K562 (cell line): ENCODE measurements around the gene USH1G. TPM values are rescaled to one million over a fixed set of nuclear protein-coding genes. Genes with fewer than 3 reads are reported as not detected.
A peak's percentile ranks its signal among the peaks of the same experiment; 100 is the strongest.

Experiments used
- ATF6 ChIP-seq: sonication (generic); formaldehyde crosslinking; IDR thresholded peaks from 2 replicates; pipeline ENCODE4 v1.4.0; 2020; ENCODE audit warnings: mild to moderate bottlenecking, missing genetic modification reagents
- E2F5 ChIP-seq: sonication (generic); formaldehyde crosslinking; IDR thresholded peaks from 2 replicates; pipeline ENCODE4 v1.8.0; 2022; ENCODE audit warnings: mild to moderate bottlenecking, missing genetic modification reagents
- POLR2A ChIP-seq: fragments of 450-650 bp; conservative IDR thresholded peaks from 2 replicates; pipeline ENCODE4 v1.6.1; 2016
- ZFP1 ChIP-seq: fragments of 450-650 bp; formaldehyde crosslinking; IDR thresholded peaks from 2 replicates; pipeline ENCODE4 v1.4.0; 2020; ENCODE audit warnings: mild to moderate bottlenecking, mixed read lengths
- ZNF764 ChIP-seq: fragments of 250-450 bp; sonication (Bioruptor Pico); IDR thresholded peaks from 2 replicates; pipeline ENCODE4 v1.4.0; 2020; ENCODE audit warnings: low read depth, mild to moderate bottlenecking, moderate library complexity
- polyA plus RNA-seq, 8 experiments: library from polyadenylated mRNA; depleted of rRNA in 4 of 8; stranded (reverse) in 5 of 8; unstranded in 3 of 8; fragments of >200 nt; fragmentation: Nextera tagmentation in 2 of 8; fragmentation: Illumina TruSeq in 1 of 8; extraction: Ambion mirVana in 2 of 8; extraction: Trizol in 1 of 8; gene quantifications; 2 replicates each; pipeline versions ENCODE4 v1.2.1 to v1.2.3, GENCODE V29; 2011 to 2014; ENCODE audit warnings: inconsistent platforms in 1 of 8, missing spikeins in 1 of 8
- total RNA-seq, 7 experiments: library from RNA; depleted of rRNA in 6 of 7; stranded (reverse); fragments of >200 nt in 6 of 7; fragmentation: Illumina TruSeq in 2 of 7; extraction: Trizol in 2 of 7; gene quantifications; 2 replicates each; pipeline versions ENCODE4 v1.2.1 to v1.2.3, GENCODE V29; 2011 to 2021; ENCODE audit warnings: low replicate concordance in 1 of 7
- TF ChIP-seq, protein P1 (sequence below): IDR thresholded peaks from 3 replicates; pipeline ENCODE4 v1.6.1; 2011; ENCODE audit warnings: borderline replicate concordance, mild to moderate bottlenecking, moderate library complexity; ENCODE audit not compliant: insufficient read length; ENCODE audit errors: extremely low read depth
- TF ChIP-seq, protein P2 (sequence below): fragments of 200-600 bp; sonication (generic); IDR thresholded peaks from one replicate; pipeline ENCODE4 v1.6.1; 2012; ENCODE audit warnings: mild to moderate bottlenecking, low read depth, low read length, inconsistent platforms

Gene USH1G
- total and polyA plus RNA-seq, 9 of the 15 experiments (the other 6 are each of a cell fraction or from before 2014, with no cell fraction given), result 0.22 to 1.00 (median 0.64) TPM; not detected in 2

- TF ChIP-seq E2F5 (no peak), ZFP1 (CRISPR knock-in tag) (0 out of 2 replicates have a peak, but pooled peaks have one; percentile 24), POLR2A (no peak), ZNF764 (CRISPR knock-in tag) (no peak), ATF6 (CRISPR knock-in tag) (peak; percentile 59; the same call in 1 of the 2 replicates)
- TF ChIP-seq, protein P1, sequence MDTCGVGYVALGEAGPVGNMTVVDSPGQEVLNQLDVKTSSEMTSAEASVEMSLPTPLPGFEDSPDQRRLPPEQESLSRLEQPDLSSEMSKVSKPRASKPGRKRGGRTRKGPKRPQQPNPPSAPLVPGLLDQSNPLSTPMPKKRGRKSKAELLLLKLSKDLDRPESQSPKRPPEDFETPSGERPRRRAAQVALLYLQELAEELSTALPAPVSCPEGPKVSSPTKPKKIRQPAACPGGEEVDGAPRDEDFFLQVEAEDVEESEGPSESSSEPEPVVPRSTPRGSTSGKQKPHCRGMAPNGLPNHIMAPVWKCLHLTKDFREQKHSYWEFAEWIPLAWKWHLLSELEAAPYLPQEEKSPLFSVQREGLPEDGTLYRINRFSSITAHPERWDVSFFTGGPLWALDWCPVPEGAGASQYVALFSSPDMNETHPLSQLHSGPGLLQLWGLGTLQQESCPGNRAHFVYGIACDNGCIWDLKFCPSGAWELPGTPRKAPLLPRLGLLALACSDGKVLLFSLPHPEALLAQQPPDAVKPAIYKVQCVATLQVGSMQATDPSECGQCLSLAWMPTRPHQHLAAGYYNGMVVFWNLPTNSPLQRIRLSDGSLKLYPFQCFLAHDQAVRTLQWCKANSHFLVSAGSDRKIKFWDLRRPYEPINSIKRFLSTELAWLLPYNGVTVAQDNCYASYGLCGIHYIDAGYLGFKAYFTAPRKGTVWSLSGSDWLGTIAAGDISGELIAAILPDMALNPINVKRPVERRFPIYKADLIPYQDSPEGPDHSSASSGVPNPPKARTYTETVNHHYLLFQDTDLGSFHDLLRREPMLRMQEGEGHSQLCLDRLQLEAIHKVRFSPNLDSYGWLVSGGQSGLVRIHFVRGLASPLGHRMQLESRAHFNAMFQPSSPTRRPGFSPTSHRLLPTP, result no peak
- TF ChIP-seq, protein P2, sequence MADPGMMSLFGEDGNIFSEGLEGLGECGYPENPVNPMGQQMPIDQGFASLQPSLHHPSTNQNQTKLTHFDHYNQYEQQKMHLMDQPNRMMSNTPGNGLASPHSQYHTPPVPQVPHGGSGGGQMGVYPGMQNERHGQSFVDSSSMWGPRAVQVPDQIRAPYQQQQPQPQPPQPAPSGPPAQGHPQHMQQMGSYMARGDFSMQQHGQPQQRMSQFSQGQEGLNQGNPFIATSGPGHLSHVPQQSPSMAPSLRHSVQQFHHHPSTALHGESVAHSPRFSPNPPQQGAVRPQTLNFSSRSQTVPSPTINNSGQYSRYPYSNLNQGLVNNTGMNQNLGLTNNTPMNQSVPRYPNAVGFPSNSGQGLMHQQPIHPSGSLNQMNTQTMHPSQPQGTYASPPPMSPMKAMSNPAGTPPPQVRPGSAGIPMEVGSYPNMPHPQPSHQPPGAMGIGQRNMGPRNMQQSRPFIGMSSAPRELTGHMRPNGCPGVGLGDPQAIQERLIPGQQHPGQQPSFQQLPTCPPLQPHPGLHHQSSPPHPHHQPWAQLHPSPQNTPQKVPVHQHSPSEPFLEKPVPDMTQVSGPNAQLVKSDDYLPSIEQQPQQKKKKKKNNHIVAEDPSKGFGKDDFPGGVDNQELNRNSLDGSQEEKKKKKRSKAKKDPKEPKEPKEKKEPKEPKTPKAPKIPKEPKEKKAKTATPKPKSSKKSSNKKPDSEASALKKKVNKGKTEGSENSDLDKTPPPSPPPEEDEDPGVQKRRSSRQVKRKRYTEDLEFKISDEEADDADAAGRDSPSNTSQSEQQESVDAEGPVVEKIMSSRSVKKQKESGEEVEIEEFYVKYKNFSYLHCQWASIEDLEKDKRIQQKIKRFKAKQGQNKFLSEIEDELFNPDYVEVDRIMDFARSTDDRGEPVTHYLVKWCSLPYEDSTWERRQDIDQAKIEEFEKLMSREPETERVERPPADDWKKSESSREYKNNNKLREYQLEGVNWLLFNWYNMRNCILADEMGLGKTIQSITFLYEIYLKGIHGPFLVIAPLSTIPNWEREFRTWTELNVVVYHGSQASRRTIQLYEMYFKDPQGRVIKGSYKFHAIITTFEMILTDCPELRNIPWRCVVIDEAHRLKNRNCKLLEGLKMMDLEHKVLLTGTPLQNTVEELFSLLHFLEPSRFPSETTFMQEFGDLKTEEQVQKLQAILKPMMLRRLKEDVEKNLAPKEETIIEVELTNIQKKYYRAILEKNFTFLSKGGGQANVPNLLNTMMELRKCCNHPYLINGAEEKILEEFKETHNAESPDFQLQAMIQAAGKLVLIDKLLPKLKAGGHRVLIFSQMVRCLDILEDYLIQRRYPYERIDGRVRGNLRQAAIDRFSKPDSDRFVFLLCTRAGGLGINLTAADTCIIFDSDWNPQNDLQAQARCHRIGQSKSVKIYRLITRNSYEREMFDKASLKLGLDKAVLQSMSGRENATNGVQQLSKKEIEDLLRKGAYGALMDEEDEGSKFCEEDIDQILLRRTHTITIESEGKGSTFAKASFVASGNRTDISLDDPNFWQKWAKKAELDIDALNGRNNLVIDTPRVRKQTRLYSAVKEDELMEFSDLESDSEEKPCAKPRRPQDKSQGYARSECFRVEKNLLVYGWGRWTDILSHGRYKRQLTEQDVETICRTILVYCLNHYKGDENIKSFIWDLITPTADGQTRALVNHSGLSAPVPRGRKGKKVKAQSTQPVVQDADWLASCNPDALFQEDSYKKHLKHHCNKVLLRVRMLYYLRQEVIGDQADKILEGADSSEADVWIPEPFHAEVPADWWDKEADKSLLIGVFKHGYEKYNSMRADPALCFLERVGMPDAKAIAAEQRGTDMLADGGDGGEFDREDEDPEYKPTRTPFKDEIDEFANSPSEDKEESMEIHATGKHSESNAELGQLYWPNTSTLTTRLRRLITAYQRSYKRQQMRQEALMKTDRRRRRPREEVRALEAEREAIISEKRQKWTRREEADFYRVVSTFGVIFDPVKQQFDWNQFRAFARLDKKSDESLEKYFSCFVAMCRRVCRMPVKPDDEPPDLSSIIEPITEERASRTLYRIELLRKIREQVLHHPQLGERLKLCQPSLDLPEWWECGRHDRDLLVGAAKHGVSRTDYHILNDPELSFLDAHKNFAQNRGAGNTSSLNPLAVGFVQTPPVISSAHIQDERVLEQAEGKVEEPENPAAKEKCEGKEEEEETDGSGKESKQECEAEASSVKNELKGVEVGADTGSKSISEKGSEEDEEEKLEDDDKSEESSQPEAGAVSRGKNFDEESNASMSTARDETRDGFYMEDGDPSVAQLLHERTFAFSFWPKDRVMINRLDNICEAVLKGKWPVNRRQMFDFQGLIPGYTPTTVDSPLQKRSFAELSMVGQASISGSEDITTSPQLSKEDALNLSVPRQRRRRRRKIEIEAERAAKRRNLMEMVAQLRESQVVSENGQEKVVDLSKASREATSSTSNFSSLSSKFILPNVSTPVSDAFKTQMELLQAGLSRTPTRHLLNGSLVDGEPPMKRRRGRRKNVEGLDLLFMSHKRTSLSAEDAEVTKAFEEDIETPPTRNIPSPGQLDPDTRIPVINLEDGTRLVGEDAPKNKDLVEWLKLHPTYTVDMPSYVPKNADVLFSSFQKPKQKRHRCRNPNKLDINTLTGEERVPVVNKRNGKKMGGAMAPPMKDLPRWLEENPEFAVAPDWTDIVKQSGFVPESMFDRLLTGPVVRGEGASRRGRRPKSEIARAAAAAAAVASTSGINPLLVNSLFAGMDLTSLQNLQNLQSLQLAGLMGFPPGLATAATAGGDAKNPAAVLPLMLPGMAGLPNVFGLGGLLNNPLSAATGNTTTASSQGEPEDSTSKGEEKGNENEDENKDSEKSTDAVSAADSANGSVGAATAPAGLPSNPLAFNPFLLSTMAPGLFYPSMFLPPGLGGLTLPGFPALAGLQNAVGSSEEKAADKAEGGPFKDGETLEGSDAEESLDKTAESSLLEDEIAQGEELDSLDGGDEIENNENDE, result no peak
Observed at GRCh38 chr17:74960570-74961342, 37.7 kb upstream of the USH1G start (continued).
